Neural progenitor cell (in vitro differentiated cells): ENCODE results near the gene WDR3. TPM values are rescaled to one million over a fixed set of nuclear protein-coding genes. Genes with fewer than 3 reads are reported as not detected.

Source experiments
- DNase-seq: peaks from one replicate; pipeline ENCODE4 v3.0.0-alpha.2; 2016; ENCODE audit warnings: low spot score
- H2AFZ ChIP-seq: fragments of 200-600 bp; sonication (generic); replicated peaks from 2 replicates; pipeline ENCODE4 v1.6.1; 2016; ENCODE audit warnings: antibody characterized with exemption
- H3F3A ChIP-seq: fragments of 200-600 bp; sonication (generic); 2 replicates; pipeline ENCODE4 v1.6.1; 2016; ENCODE audit warnings: antibody characterized with exemption, low read depth
- H3K27ac ChIP-seq: fragments of 200-600 bp; sonication (generic); 2 replicates; pipeline ENCODE4 v1.5.1; 2016; ENCODE audit warnings: mild to moderate bottlenecking
- H3K27me3 ChIP-seq: fragments of 200-600 bp; sonication (generic); 2 replicates; pipeline ENCODE4 v1.6.1; 2016; ENCODE audit warnings: mild to moderate bottlenecking, moderate library complexity
- H3K36me3 ChIP-seq: fragments of 200-600 bp; sonication (generic); 2 replicates; pipeline ENCODE4 v1.5.1; 2016
- H3K4me1 ChIP-seq: fragments of 200-600 bp; sonication (generic); 2 replicates; pipeline ENCODE4 v1.6.1; 2016; ENCODE audit warnings: mixed run types
- H3K4me2 ChIP-seq: fragments of 200-600 bp; sonication (generic); 2 replicates; pipeline ENCODE4 v1.6.1; 2016
- H3K4me3 ChIP-seq: fragments of 200-600 bp; sonication (generic); 2 replicates; pipeline ENCODE4 v1.5.1; 2016
- H3K79me2 ChIP-seq: fragments of 200-600 bp; sonication (generic); 2 replicates; pipeline ENCODE4 v1.6.1; 2016; ENCODE audit warnings: low read depth
- H3K9ac ChIP-seq: fragments of 200-600 bp; sonication (generic); 2 replicates; pipeline ENCODE4 v1.6.1; 2016
- H3K9me3 ChIP-seq: fragments of 200-600 bp; sonication (generic); 2 replicates; pipeline ENCODE4 v1.5.1; 2016; ENCODE audit warnings: low read depth
- H4K20me1 ChIP-seq: fragments of 200-600 bp; sonication (generic); 2 replicates; pipeline ENCODE4 v1.6.1; 2016; ENCODE audit warnings: low read depth
- H3K27ac Mint-ChIP-seq: 3 replicates; pipeline ENCODE4 v1.8.0; 2021; ENCODE audit warnings: mixed read lengths
- H3K27me3 Mint-ChIP-seq: 2 replicates; pipeline ENCODE4 v1.8.0; 2022; ENCODE audit warnings: low read depth, mild to moderate bottlenecking, inconsistent platforms, moderate library complexity, mixed read lengths; ENCODE audit not compliant: insufficient read depth
- H3K36me3 Mint-ChIP-seq: 3 replicates; pipeline ENCODE4 v1.8.0; 2021; ENCODE audit warnings: mixed read lengths
- H3K4me1 Mint-ChIP-seq: 3 replicates; pipeline ENCODE4 v1.8.0; 2021; ENCODE audit warnings: mixed read lengths
- H3K4me3 Mint-ChIP-seq: 3 replicates; pipeline ENCODE4 v1.8.0; 2021; ENCODE audit warnings: mild to moderate bottlenecking, moderate library complexity, mixed read lengths
- H3K9me3 Mint-ChIP-seq: 3 replicates; pipeline ENCODE4 v1.8.0; 2020; ENCODE audit warnings: mixed read lengths
- EZH2 ChIP-seq: fragments of 200-600 bp; sonication (generic); IDR thresholded peaks from 2 replicates; pipeline ENCODE4 v1.6.1; 2017; ENCODE audit warnings: antibody characterized with exemption, mild to moderate bottlenecking, moderate library complexity
- EZH2phosphoT487 ChIP-seq: fragments of 200-600 bp; sonication (generic); IDR thresholded peaks from 2 replicates; pipeline ENCODE4 v1.6.1; 2017; ENCODE audit warnings: antibody characterized with exemption
- total RNA-seq: library from RNA; depleted of rRNA; stranded (reverse); fragments of >200 nt; gene quantifications from 2 replicates; pipeline ENCODE4 v1.2.3, GENCODE V29; 2015; ENCODE audit warnings: low replicate concordance
- TF ChIP-seq, protein P1 (sequence below): fragments of 200-600 bp; sonication (generic); IDR thresholded peaks from 2 replicates; pipeline ENCODE4 v1.5.1; 2017; ENCODE audit warnings: antibody characterized with exemption, mild to moderate bottlenecking

WDR3 gene
- total RNA-seq, 1 donor from 2014 or later, result 42.4 TPM

DNA sequence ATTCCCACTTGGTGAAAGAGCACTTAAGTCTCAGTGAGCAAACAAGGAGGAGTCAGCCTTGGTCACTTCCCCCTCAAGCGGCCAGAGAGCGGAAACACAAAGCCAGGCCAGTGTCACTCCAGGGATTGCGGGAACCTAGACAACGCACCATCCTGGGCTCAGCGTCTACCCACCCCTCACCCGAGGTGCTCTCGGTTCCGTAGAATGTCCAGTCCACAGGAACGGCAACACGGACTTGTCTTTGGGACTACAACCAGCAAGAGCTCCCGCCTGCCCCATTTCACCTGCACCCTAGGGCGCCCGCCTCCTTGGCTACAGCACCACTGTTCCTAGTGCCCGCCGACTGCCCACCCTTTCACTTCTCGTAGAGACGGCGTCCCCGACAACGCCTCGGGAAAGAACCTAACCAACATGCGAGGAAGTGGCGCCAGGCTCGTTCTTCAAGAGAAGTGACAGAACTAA is 627 bp upstream of the WDR3 start:
- peaks cover 20% of the 10 kb centered on the region for H4K20me1 ChIP-seq
- DNase-seq, result peak; percentile 82

DNA sequence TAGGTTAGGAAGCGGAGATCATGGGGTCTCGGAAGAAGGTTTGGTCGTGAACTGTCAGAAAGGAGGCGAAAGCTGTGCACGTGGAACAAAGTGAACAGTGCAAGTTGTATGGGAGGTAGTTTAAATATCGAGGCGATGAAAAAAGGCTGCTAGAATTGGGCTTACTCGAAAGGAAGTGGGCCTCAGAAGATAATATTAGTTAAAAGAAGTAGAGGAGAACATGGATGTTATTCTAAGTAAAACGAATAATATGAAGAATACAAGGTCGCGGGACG is 571 bp downstream of the WDR3 start:
- Histone ChIP-seq H3K9me3 (no peaks in the 10 kb centered on the region), H3K4me3 (peak overlapping the region; percentile 85), H3K36me3 (peaks cover 5% of the 10 kb centered on the region), H3K27me3 (no peaks in the 10 kb centered on the region), H4K20me1 (peaks cover 20% of the 10 kb centered on the region), H3K9ac (peak overlapping the region; percentile 69), H3F3A (peaks cover 6% of the 10 kb centered on the region), H3K27ac (no peak overlapping the region), H3K79me2 (peaks cover 96% of the 10 kb centered on the region), H3K4me1 (peaks cover 16% of the 10 kb centered on the region), H3K4me2 (peak overlapping the region; percentile 83), H2AFZ (peak overlapping the region; percentile 81)
- H3K27ac Mint-ChIP-seq, result peak overlapping the region; percentile 24
- peaks cover 24% of the 10 kb centered on the region for H3K4me1 Mint-ChIP-seq
- H3K9me3 Mint-ChIP-seq, result no peaks in the 10 kb centered on the region
- H3K27me3 Mint-ChIP-seq, result no peaks in the 10 kb centered on the region
- no peak for DNase-seq
- no peak for TF ChIP-seq EZH2phosphoT487
- TF ChIP-seq EZH2, result no peak
- TF ChIP-seq, protein P1, sequence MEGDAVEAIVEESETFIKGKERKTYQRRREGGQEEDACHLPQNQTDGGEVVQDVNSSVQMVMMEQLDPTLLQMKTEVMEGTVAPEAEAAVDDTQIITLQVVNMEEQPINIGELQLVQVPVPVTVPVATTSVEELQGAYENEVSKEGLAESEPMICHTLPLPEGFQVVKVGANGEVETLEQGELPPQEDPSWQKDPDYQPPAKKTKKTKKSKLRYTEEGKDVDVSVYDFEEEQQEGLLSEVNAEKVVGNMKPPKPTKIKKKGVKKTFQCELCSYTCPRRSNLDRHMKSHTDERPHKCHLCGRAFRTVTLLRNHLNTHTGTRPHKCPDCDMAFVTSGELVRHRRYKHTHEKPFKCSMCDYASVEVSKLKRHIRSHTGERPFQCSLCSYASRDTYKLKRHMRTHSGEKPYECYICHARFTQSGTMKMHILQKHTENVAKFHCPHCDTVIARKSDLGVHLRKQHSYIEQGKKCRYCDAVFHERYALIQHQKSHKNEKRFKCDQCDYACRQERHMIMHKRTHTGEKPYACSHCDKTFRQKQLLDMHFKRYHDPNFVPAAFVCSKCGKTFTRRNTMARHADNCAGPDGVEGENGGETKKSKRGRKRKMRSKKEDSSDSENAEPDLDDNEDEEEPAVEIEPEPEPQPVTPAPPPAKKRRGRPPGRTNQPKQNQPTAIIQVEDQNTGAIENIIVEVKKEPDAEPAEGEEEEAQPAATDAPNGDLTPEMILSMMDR, result no peak
- peaks cover 4% of the 10 kb centered on the region for H3K36me3 Mint-ChIP-seq
- peak overlapping the region; percentile 95 for H3K4me3 Mint-ChIP-seq

More for the DNA sequence above, 627 bp upstream of the WDR3 start:
- Mint-ChIP-seq H3K4me3 (peak overlapping the region; percentile 95), H3K4me1 (peaks cover 24% of the 10 kb centered on the region), H3K27ac (no peak overlapping the region), H3K9me3 (no peaks in the 10 kb centered on the region), H3K27me3 (no peaks in the 10 kb centered on the region), H3K36me3 (peaks cover 5% of the 10 kb centered on the region)
- Histone ChIP-seq H3K4me1 (peaks cover 16% of the 10 kb centered on the region), H3K9ac (peak overlapping the region; percentile 68), H3K79me2 (peaks cover 96% of the 10 kb centered on the region), H3K4me3 (peak overlapping the region; percentile 85), H3K9me3 (no peaks in the 10 kb centered on the region), H2AFZ (peak overlapping the region; percentile 95), H3K27ac (peak overlapping the region; percentile 51), H3F3A (peaks cover 6% of the 10 kb centered on the region), H3K36me3 (no peaks in the 10 kb centered on the region), H3K27me3 (no peaks in the 10 kb centered on the region), H3K4me2 (peak overlapping the region; percentile 83)
- TF ChIP-seq, protein P1, result peak; percentile 32
- TF ChIP-seq EZH2phosphoT487, result no peak

DNA sequence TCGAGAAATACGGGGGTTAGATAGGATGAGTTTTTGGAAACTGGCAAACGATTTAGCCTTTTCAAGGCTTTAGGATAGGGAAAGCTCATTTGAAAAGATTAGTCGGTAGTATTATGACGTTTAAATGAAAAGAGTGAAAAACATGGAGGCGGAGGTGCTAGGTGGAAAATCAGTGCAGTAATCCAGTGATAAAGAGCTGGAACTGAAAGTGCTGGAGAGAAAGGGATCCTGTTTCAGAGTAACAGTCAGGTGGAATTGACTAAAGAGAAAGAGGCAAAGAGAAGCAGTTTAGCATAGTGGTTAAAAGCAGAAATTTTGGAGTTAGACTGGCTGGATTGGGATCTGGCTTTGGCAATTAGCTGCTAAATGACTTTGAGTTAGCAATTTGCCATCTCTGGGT is 945 bp downstream of the WDR3 start:
- Mint-ChIP-seq H3K27me3 (no peaks in the 10 kb centered on the region), H3K27ac (no peak overlapping the region), H3K4me1 (peaks cover 24% of the 10 kb centered on the region), H3K9me3 (no peaks in the 10 kb centered on the region), H3K4me3 (peak overlapping the region; percentile 95), H3K36me3 (peaks cover 4% of the 10 kb centered on the region)
- Histone ChIP-seq H3K9me3 (no peaks in the 10 kb centered on the region), H3F3A (peaks cover 6% of the 10 kb centered on the region), H3K27me3 (no peaks in the 10 kb centered on the region), H3K36me3 (peaks cover 9% of the 10 kb centered on the region), H3K79me2 (peaks cover 92% of the 10 kb centered on the region), H4K20me1 (peaks cover 20% of the 10 kb centered on the region), H2AFZ (peak overlapping the region; percentile 81), H3K4me3 (peak overlapping the region; percentile 85), H3K4me1 (peaks cover 16% of the 10 kb centered on the region), H3K27ac (no peak overlapping the region), H3K9ac (peak overlapping the region; percentile 69), H3K4me2 (peak overlapping the region; percentile 83)
- DNase-seq, result peak; percentile 4
- TF ChIP-seq EZH2phosphoT487 (no peak), EZH2 (no peak)
- TF ChIP-seq, protein P1, result no peak
